HCT116 (cell line): ENCODE results near the gene CRACR2A. TPM values are rescaled to one million over a fixed set of nuclear protein-coding genes. Genes with fewer than 3 reads are reported as not detected.

ENCODE experiments used
- ATAC-seq: fragments of 200-7000 bp; cut with Tn5 transposase; 2 replicates; pipeline ENCODE4 v1.9.1; 2020; ENCODE audit warnings: mild to moderate bottlenecking, moderate library complexity
- BruUV-seq: library from RNA; stranded (reverse); fragments of 400-500 nt; replicated peaks from 2 replicates; lab custom pipeline; 2021; lab: Mats Ljungman, UMichigan
- CTCF ChIA-PET: fragments of 300-600 bp; sonication (Branson Sonifier 250); formaldehyde crosslinking; loops from one replicate; lab custom pipeline; 2021; ENCODE audit warnings: antibody characterized with exemption; lab: Charles Lee
- POLR2A ChIA-PET: fragments of 300-600, 350-600 bp; sonication (Branson Sonifier 250); formaldehyde crosslinking; loops from one replicate; lab custom pipeline; 2021; ENCODE audit warnings: antibody characterized with exemption; lab: Charles Lee
- RAD21 ChIA-PET, 2 experiments: fragments of 300-600 bp; sonication (Branson Sonifier 250); formaldehyde crosslinking; loops; one replicate each; lab custom pipeline; 2023; ENCODE audit warnings: low total read pairs in 2 of 2; ENCODE audit not compliant: uncharacterized antibody in 2 of 2, unreplicated experiment in 2 of 2, low non-redundant PET in 1 of 2; lab: Charles Lee
- DNase-seq: peaks from one replicate; pipeline ENCODE4 v3.0.0-alpha.2; 2010; ENCODE audit warnings: low read depth, low spot score
- H2AFZ ChIP-seq: fragments of 200-600 bp; shearing (Covaris generic), sonication (generic); 2 replicates; pipeline ENCODE4 v1.6.1; 2017; ENCODE audit warnings: low read depth, mixed run types, mixed read lengths, antibody characterized with exemption, low read length; ENCODE audit not compliant: poor library complexity, severe bottlenecking
- H3K27ac ChIP-seq: 2 replicates; pipeline ENCODE4 v1.5.1; 2012; ENCODE audit warnings: low read depth, low read length
- H3K27me3 ChIP-seq: fragments of 200-600 bp; sonication (generic); 2 replicates; pipeline ENCODE4 v1.6.1; 2016; ENCODE audit warnings: mixed run types, low read length, mixed read lengths; ENCODE audit not compliant: insufficient read depth
- H3K36me3 ChIP-seq, 2 experiments: fragments of 200-500 bp in 1 of 2; fragments of 200-600 bp in 1 of 2; sonication (Bioruptor generic) in 1 of 2; sonication (generic) in 1 of 2; 2 replicates each; pipeline versions ENCODE4 v1.5.1 to v1.6.1; 2014 to 2016; ENCODE audit warnings: low read length in 2 of 2, inconsistent platforms in 1 of 2, mixed read lengths in 1 of 2, mixed run types in 1 of 2; ENCODE audit not compliant: insufficient read depth in 2 of 2, control insufficient read depth in 1 of 2
- H3K4me1 ChIP-seq, 2 experiments: fragments of 200-600 bp in 1 of 2; sonication (generic) in 1 of 2; 2 replicates each; pipeline versions ENCODE4 v1.5.1 to v1.6.1; 2012 to 2017; ENCODE audit warnings: low read length in 2 of 2, inconsistent platforms in 1 of 2, mild to moderate bottlenecking in 1 of 2, mixed read lengths in 1 of 2, mixed run types in 1 of 2, moderate library complexity in 1 of 2; ENCODE audit not compliant: insufficient read depth in 2 of 2, control insufficient read depth in 1 of 2
- H3K4me2 ChIP-seq: fragments of 200-600 bp; sonication (generic); 2 replicates; pipeline ENCODE4 v1.6.1; 2017; ENCODE audit warnings: mixed run types, low read length, mixed read lengths
- H3K4me3 ChIP-seq, 2 experiments: fragments of 200-600 bp in 1 of 2; sonication (generic) in 1 of 2; replicated peaks in 1 of 2; 2 replicates each; pipeline ENCODE4 v1.5.1; 2011 to 2016; ENCODE audit warnings: low read length in 2 of 2, control low read depth in 1 of 2, low read depth in 1 of 2, mild to moderate bottlenecking in 1 of 2, mixed read lengths in 1 of 2, mixed run types in 1 of 2
- H3K79me2 ChIP-seq: fragments of 200-600 bp; sonication (generic); 2 replicates; pipeline ENCODE4 v1.6.1; 2017; ENCODE audit warnings: mild to moderate bottlenecking, mixed run types, low read length, moderate library complexity, mixed read lengths; ENCODE audit not compliant: insufficient read depth
- H3K9ac ChIP-seq: fragments of 200-600 bp; sonication (generic); 2 replicates; pipeline ENCODE4 v1.6.1; 2016; ENCODE audit warnings: low read length, mixed read lengths
- H3K9me2 ChIP-seq: fragments of 200-600 bp; sonication (generic), shearing (Covaris generic); 2 replicates; pipeline ENCODE4 v1.6.1; 2017; ENCODE audit warnings: mixed run types, mild to moderate bottlenecking, moderate library complexity; ENCODE audit not compliant: insufficient read depth
- H3K9me3 ChIP-seq, 2 experiments: fragments of 200-500 bp in 1 of 2; fragments of 200-600 bp in 1 of 2; sonication (Bioruptor generic) in 1 of 2; sonication (generic) in 1 of 2; 2 replicates each; pipeline ENCODE4 v1.6.1; 2014 to 2017; ENCODE audit warnings: low read length in 2 of 2, mixed read lengths in 2 of 2, inconsistent platforms in 1 of 2, low read depth in 1 of 2, mild to moderate bottlenecking in 1 of 2, mixed run types in 1 of 2, moderate library complexity in 1 of 2; ENCODE audit not compliant: control insufficient read depth in 1 of 2, insufficient read depth in 1 of 2
- H4K20me1 ChIP-seq: fragments of 200-600 bp; sonication (generic), shearing (Covaris generic); 2 replicates; pipeline ENCODE4 v1.6.1; 2017; ENCODE audit warnings: mixed run types, mild to moderate bottlenecking, moderate library complexity; ENCODE audit not compliant: insufficient read depth
- ATF3 ChIP-seq: IDR thresholded peaks from 2 replicates; pipeline ENCODE4 v1.6.1; 2012
- CBX3 ChIP-seq: IDR thresholded peaks from 2 replicates; pipeline ENCODE4 v1.6.1; 2012; ENCODE audit warnings: low read depth
- CTCF ChIP-seq, 3 experiments: fragments of 200-600 bp in 1 of 3; sonication (generic) in 1 of 3; IDR thresholded peaks in 2 of 3; conservative IDR thresholded peaks in 1 of 3; 2 replicates each; pipeline ENCODE4 v1.5.1; 2012 to 2017; ENCODE audit warnings: low read depth in 2 of 3, low read length in 2 of 3, antibody characterized with exemption in 1 of 3, borderline replicate concordance in 1 of 3, control low read depth in 1 of 3, mild to moderate bottlenecking in 1 of 3, mixed read lengths in 1 of 3, mixed run types in 1 of 3, moderate library complexity in 1 of 3; ENCODE audit not compliant: insufficient read depth in 1 of 3
- EGR1 ChIP-seq: IDR thresholded peaks from 2 replicates; pipeline ENCODE4 v1.6.1; 2012; ENCODE audit warnings: low read depth
- ELF1 ChIP-seq: IDR thresholded peaks from 2 replicates; pipeline ENCODE4 v1.6.1; 2012; ENCODE audit warnings: low read depth, borderline replicate concordance
- EZH2 ChIP-seq: fragments of 200-600 bp; sonication (generic); IDR thresholded peaks from 2 replicates; pipeline ENCODE4 v1.6.1; 2017; ENCODE audit warnings: antibody characterized with exemption, mixed run types
- EZH2phosphoT487 ChIP-seq: fragments of 200-600 bp; IDR thresholded peaks from 2 replicates; pipeline ENCODE4 v1.6.1; 2018; ENCODE audit warnings: antibody characterized with exemption, borderline replicate concordance
- FOSL1 ChIP-seq: IDR thresholded peaks from 2 replicates; pipeline ENCODE4 v1.6.1; 2012; ENCODE audit warnings: low read depth
- POLR2A ChIP-seq: IDR thresholded peaks from 2 replicates; pipeline ENCODE4 v1.7.0; 2011; ENCODE audit warnings: borderline replicate concordance; ENCODE audit not compliant: insufficient read depth, insufficient read length; ENCODE audit errors: extremely low read depth
- POLR2AphosphoS5 ChIP-seq: IDR thresholded peaks from 2 replicates; pipeline ENCODE4 v1.6.1; 2011; ENCODE audit warnings: mild to moderate bottlenecking, low read depth, low read length, moderate library complexity
- RAD21 ChIP-seq: IDR thresholded peaks from 2 replicates; pipeline ENCODE4 v1.6.1; 2012; ENCODE audit warnings: low read depth, mild to moderate bottlenecking
- REST ChIP-seq: IDR thresholded peaks from 2 replicates; pipeline ENCODE4 v1.6.1; 2012; ENCODE audit warnings: low read depth
- SIN3A ChIP-seq: IDR thresholded peaks from 2 replicates; pipeline ENCODE4 v1.6.1; 2012; ENCODE audit warnings: low read depth
- SRF ChIP-seq: IDR thresholded peaks from 2 replicates; pipeline ENCODE4 v1.6.1; 2012; ENCODE audit warnings: low read depth
- TCF7L2 ChIP-seq: IDR thresholded peaks from 2 replicates; pipeline ENCODE4 v1.7.0; 2011; ENCODE audit warnings: borderline replicate concordance, inconsistent platforms; ENCODE audit not compliant: insufficient read depth, insufficient read length; ENCODE audit errors: extremely low read depth
- YY1 ChIP-seq: IDR thresholded peaks from 2 replicates; pipeline ENCODE4 v1.6.1; 2011; ENCODE audit warnings: low read length, low read depth, moderate library complexity, mild to moderate bottlenecking; ENCODE audit not compliant: insufficient replicate concordance; ENCODE audit errors: extremely low read depth
- ZBTB33 ChIP-seq: IDR thresholded peaks from 2 replicates; pipeline ENCODE4 v1.6.1; 2011; ENCODE audit warnings: mild to moderate bottlenecking, low read length, moderate library complexity; ENCODE audit not compliant: insufficient replicate concordance; ENCODE audit errors: extremely low read depth
- ZFX ChIP-seq: fragments of 450-650 bp; IDR thresholded peaks from 2 replicates; pipeline ENCODE4 v1.6.1; 2017
- intact Hi-C: fragments of 100-400 bp; cut with micrococcal nuclease; formaldehyde crosslinking; loops from 2 replicates; pipeline ENCODE4 v1.10.0; 2022
- total RNA-seq: library from RNA; stranded (reverse); gene quantifications from one replicate; pipeline ENCODE4 v1.2.1, GENCODE V29; 2021; ENCODE audit not compliant: unreplicated experiment

CRACR2A gene
- total RNA-seq, 1 experiment from 2014 or later = 18.4 TPM

GRCh38 chr12:3598896-3599860 lies 153.7 kb downstream of the CRACR2A start:
- POLR2A ChIA-PET = no interaction called here
- intact Hi-C loops = no loop called here

More at GRCh38 chr12:3598896-3599860, 153.7 kb downstream of the CRACR2A start:
- CTCF ChIA-PET = no interaction called here
- no peaks in the 10 kb centered on the region for H3K79me2 ChIP-seq
- no peaks in the 10 kb centered on the region for H4K20me1 ChIP-seq
- H3K36me3 ChIP-seq = no peaks in the 10 kb centered on the region
- TF ChIP-seq EGR1 = no peak
- TF ChIP-seq CTCF (IDR thresholded peaks at IDR 0.05 in 2 of 3, conservative IDR thresholded peaks at IDR 0.05 in 1 of 3; ENCODE audit: borderline replicate concordance in 1 of 3, insufficient read depth in 1 of 3, low read depth in 2 of 3, low read length in 2 of 3) = no peak
- no peak for TF ChIP-seq ATF3
- TF ChIP-seq RAD21 = no peak
- no peak for TF ChIP-seq EZH2phosphoT487
- no peak for TF ChIP-seq ELF1
- no peak for TF ChIP-seq FOSL1
- TF ChIP-seq EZH2 = no peak
- TF ChIP-seq POLR2A = no peak
- no peak for TF ChIP-seq SRF
- TF ChIP-seq CBX3 = no peak
- TF ChIP-seq SIN3A = no peak
- no peak for TF ChIP-seq REST
- no peak for TF ChIP-seq POLR2AphosphoS5
- no peak for TF ChIP-seq ZFX
- no peak for TF ChIP-seq YY1
- TF ChIP-seq ZBTB33 = no peak
- TF ChIP-seq TCF7L2 = no peak
- ATAC-seq = no peak
- no peak overlapping the region for H3K4me3 ChIP-seq
- H3K4me1 ChIP-seq = no peaks in the 10 kb centered on the region
- H3K9me2 ChIP-seq = no peaks in the 10 kb centered on the region
- RAD21 ChIA-PET = no interaction called here
- H3K27ac ChIP-seq = no peak overlapping the region
- DNase-seq = no peak
- H3K4me2 ChIP-seq = no peak overlapping the region
- H3K9me3 ChIP-seq = no peaks in the 10 kb centered on the region
- no TSS peak for BruUV-seq
- no peak overlapping the region for H3K9ac ChIP-seq
- no peaks in the 10 kb centered on the region; the same call in 1 of the 2 replicates for H3K27me3 ChIP-seq
- no peak overlapping the region for H2AFZ ChIP-seq
